DMS53 (cell line): ENCODE measurements around the gene HM13.
"Not testable (repeated sequence)": the region's sequence is repeated elsewhere in the genome, so short reads cannot be mapped to it uniquely, and the experiment has no call there.

Experiments used
- DNase-seq: peaks from one replicate; lab custom pipeline; 2025; lab: John Stamatoyannopoulos, UW

Gene HM13

DNA sequence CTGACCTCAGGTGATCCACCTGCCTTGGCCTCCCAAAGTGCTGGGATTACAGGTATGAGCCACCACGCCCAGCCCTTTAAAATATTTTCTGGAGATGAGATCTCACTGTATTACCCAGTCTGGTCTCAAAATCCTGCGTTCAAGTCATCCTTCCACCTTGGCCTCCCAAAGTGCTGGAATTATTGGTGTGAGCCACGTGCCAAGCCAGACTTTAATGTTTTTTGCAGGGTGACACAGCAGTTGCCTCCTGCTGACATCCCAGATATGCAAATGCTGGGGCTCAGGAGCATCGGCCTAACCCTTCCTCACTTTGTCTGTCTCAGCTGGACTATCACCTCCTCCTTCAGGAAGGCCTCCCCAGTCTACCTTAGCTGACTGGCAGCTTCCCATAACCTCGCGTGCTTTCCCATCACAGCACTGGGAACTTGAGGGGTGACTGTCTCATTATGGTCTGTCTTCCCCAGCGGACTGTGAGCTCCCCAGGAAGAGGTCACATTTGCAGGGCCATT lies 76.5 kb downstream of the HM13 start:
- no peak for DNase-seq

DNA sequence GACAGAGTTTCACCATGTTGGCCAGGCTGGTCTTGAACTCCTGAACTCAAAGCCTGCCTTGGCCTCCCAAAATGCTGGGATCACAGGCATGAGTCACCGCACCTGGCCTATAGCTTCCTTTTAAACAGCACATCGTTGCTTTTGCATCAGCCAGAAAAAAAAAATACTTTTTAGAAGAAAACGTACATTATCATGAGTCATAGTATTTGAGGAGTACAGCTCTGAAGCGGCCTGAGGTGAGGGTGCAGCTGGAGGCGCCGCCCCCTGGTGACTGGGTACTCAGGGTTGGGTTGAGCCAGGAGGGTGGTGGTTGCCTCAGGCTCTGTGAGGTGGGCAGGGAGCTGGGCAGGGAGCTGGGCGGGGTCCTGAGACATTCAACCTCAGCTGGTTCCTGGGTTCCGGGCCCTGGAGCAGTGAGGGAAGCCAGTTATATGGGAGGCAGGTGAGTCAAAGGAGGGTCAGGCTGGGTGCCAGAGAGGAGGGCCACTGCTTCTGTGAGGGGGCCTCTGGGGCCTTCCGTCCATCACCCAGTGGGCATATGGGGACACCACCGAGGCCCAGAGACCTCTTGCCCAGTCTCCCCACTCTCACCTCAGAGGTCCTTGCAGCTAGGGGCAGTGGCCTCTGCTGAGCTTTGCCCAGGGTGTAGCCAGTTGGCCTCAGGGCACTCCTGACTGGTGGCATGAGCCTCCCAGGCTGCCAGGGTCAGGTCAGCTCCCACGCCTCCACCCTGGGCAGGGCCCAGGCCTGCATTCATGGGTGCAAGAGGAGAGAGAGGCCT lies 79.2 kb downstream of the HM13 start:
- peak; percentile 94 for DNase-seq

DNA sequence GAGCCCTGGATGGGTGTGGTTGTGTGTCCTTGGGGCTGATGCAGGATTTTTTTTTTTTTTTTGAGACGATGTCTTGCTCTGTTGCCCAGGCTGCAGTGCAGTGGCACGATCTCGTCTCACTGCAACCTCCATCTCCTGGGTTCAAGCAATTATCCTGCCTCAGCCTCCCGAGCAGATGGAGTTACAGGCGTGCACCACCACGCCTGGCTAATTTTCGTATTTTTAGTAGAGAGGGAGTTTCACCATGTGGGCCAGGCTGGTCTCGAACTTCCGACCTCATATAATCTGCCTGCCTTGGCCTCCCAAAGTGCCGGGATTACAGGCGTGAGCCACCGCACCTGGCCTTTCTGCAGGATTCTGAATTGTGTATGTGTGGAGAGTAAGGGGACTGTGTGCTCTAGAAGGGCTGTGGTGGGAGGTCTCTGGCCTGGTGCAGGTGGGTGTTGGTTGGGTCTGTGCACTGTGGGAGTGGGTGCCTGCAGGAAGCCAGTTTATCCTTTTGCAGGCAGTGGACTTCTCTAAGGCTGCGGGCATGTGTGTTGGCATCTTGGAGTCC lies 79.8 kb downstream of the HM13 start:
- DNase-seq, result no peak

DNA sequence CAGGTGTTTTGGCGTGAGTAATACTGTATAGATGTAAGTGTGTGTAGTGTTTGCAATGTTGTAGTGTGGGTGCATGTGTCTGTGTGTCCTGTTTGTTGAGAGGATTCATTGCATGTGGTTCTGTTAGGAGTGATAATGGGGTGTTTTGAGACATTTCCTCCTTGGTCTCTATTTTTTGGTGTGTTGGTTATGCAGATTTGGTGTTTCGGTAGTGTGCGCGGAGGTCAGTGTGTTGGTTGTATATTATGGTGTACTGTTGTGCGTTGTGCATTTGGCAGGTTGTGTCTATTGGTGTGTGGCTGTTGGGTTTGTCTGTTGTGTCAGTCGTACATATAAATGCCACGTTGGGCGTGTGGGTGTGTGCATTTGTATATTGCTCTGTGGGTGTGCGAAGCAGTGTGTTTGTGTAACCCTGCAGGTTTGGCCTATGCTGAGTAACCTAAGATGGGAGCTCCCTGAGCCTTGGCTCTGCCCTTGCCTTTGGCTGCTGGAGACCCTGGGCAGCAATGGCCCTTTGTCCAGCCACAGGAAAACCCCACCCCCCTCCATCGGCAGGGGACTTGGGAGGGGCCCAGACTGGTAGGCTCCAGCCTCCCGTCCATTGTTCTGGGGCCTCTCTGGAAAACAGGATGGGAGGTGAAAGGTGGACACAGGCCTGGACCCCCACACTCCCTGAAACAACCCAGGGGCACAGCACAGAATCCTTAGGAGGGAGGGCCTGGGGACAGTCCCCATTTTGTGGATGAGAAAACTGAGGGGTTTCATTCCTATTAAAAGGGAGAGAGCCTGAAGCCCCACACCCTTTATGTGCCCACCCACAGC lies 80.5 kb downstream of the HM13 start:
- DNase-seq, result peak; percentile 42

DNA sequence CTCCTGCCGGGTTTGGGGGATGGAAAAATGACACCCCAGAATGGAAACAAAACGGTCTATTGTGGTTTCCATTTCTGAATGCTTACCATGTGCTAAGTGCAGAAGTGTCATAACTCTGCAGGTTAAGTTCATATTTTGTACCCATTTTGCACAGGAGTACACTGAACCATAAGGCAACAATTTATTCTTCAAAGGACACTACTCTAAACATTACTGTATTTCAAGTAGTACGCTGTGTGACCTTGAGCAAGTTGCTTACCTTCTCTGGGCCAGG lies 81.1 kb downstream of the HM13 start:
- no peak for DNase-seq

DNA sequence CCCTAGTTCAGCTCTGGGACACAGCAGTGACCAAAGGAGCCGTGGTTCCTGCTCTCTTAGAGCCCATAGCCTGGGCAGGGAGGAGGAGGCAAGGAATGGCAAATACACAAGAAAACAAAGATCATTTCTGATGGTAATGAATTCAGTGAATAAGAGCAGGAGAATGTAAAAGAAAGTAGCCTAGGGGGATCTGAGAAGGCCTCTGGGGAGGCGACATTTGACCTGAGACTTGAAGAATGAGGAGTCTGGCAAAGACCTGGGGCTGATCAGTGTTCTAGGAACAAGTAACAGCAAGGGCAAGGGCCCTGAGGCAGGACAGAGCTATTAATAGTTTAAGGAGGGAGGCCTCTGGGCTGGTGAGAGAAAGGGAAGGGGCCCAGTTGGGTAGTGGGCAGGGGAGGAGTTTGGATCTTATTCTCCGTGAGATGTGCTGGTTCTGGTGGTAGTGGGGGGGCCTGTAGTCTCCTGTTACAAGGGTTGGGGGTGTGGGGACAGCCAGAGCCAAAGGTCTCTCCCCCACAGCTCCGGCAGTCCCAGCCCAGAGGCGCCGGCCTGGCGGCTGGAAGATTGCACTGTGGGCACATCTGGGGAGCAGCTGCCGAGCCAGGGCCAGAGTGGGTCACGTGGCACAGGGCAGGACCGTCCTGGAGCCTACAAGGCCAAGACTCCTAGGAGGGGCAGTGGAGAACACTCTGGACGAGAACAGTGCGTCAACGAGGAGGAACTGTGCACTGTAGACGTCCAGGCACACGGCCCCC lies 81.6 kb downstream of the HM13 start:
- peak; percentile 45 for DNase-seq

DNA sequence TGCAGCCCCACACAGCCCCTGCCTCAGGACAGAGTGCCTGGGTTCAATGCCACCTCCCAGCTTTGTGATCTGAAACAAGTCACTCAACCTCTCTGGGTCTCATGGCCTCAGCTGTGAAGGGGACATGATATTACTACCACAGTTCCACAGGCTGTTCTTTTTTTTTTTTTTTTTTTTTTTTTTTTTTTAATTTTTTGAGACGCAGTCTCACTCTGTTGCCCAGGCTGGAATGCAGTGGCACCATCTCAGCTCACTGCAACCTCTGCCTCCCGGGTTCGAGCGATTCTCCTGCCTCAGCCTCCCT lies 82.1 kb downstream of the HM13 start:
- not testable (repeated sequence) for DNase-seq

DNA sequence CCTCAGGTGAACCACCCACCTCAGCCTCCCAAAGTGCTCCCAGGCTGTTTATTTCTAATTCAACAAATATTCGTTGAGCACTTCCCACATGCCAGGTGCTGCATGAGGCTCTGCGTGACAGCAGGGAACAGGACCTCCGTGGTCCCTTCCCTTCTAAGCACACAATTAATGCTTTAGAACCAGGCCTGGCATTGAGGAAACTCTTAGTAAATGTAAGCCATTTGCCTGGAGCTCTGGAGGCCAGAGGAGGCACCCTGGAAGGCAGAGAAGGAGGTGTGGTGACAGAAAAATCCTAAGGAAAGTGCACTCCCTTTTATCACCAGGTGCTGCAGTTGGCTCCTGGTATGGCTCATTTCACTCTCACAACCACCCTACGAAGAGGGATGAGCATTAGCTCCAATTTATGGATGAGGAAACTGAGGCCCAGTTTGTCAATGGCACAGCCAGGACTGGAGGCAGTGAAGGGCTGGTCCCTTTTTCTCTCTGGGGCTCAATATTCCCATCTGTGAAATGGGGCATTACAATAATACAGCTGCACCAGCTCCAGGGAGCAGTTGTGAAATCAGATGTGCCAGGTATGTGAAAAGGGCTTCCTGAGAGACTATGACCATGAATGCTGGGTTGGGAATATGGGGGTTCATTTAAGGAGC lies 82.7 kb downstream of the HM13 start:
- peak; percentile 58 for DNase-seq

DNA sequence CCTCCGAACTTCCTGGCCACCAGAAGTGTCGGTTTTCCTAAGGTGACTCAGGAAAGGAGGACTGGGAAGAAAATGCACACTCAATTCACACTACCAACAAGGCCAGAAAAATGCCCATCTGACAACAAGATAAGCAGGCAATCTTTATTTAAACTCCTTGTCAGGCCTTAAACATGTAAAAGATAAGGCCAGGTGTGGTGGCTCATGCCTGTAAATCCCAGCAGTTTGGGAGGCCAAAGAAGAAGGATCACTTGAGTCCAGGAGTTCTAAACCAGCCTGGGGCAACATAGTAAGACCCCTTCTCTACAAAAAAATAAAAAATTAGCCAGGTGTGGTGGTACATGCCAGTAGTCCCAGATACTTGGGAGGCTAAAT lies 83.2 kb downstream of the HM13 start:
- DNase-seq, result no peak

DNA sequence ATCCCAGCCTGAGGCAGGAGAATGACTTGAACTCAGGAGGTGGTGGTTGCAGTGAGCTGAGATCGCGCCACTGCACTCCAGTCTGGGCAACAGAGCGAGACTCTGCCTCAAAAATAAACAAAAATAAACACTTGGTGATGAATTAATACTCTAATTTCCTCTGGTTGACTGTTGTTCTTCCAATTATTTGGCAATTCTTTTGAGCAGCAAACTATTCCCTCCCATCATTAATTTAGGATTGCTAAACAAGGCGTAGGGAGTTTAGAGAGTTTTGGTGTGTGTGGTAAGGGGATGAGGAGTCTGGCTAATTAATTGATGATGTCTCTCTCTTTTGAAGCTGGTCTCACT lies 88.2 kb downstream of the HM13 start:
- DNase-seq, result no peak

DNA sequence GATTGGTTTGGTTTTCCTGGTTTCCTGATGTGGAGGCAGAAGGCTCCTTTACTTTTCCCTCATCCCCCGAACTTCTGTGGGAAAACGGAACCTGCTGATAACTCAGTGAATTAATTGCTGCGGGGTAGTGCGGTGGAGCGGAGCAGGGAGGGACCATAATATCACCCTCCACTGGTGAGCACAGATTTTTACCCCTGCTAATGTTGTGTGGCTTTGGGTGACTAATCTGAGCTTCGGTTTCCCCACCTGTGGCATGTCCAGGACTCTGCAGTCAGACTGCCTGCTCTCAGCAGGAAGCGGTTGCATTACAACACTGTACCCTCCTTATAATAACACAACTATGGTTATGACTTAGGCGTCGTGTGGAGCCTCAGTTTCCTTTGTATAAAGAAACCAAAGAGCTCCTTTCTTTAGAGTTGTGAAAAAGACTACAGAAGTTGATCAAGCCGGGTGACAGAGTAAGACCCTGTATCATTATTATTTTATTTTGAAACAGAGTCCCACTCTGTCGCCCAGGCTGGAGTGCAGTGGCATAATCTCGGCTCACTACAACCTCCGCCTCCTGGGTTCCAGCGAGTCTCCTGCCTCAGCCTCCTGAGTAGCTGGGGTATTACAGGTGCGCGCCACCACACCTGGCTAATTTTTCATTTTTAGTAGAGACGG lies 88.7 kb downstream of the HM13 start:
- DNase-seq, result peak; percentile 61

DNA sequence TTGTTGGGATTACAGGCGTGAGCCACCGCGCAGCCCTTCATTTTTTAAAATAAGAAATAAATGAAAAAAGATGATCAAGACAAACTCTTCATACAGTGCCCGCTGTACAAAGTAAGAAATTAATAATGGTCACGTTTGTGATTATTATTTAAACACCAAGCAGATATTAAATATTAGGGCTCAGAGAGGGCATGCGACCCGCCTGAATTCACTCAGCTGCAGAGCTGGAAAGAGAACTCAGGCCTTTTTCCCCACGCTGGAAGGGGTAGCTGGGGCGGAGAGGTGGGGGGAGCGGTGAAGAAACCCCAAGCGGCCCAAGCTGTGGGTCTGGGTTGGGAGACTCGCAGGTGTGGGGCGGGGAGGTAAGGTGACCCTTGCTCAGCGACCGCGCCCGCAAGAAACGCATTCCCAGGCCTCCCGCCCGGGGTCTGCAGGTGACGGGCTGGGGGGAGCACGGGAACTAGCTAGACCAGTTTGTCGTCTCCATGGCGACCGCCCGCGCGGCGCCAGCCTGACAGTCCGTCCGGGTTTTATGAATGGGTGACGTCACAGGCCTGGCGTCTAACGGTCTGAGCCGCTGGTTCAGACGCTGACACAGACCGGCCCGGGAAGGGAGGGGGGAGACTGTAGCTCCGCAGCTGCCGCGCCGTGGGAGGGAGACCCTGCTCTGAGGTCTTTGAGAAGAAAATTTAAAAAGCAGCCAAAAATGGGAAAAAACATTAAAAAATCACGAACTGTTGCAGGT lies 89.8 kb downstream of the HM13 start:
- DNase-seq, result peak; percentile 100

DNA sequence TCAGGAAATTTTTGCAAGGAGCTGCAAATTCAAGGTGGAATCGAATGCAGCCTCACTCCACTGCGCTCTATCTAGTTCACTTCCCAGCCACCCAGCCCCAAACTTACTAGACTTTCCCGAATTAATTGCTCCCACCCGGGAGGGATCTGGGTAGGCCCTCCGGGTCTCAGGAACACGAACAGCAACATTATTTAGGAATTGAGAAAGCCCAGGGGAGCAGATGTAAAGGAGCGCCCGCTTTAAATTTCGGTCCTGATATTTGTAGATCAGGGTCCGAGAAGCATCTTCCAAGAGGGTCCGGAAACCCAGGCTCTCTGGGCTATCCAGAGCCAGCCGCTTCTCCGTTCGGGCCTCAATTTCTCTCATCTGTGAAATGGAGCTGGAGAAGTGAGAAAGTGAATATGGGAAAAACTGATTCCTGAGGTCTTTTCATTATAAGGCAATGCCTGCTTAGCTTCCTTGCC lies 90.4 kb downstream of the HM13 start:
- DNase-seq, result no peak

DNA sequence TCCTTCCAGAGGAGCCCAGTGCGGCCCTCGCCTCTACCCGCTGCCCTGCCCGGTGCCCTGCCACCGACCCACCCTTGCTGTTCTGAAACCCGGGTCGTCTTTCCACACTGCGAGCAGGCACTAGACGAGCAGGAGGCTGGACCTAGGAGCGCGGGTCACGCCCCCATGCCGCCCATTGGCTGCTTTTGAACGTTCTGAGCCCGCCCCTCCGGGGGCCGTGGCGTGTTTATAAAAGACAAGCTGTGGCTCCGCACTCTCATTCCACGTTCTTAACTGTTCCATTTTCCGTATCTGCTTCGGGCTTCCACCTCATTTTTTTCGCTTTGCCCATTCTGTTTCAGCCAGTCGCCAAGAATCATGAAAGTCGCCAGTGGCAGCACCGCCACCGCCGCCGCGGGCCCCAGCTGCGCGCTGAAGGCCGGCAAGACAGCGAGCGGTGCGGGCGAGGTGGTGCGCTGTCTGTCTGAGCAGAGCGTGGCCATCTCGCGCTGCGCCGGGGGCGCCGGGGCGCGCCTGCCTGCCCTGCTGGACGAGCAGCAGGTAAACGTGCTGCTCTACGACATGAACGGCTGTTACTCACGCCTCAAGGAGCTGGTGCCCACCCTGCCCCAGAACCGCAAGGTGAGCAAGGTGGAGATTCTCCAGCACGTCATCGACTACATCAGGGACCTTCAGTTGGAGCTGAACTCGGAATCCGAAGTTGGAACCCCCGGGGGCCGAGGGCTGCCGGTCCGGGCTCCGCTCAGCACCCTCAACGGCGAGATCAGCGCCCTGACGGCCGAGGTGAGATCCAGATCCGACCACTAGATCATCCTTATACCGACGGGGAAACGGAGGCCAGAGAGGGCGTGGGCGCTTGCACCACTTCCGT lies 91.0 kb downstream of the HM13 start, which contains the start of gene ID1:
Gene ID1 (plus strand): TSS at position 259 of the 871 bp plus-strand sequence. CDS start 99 bp downstream, at position 358.
- peak; percentile 99 for DNase-seq

DNA sequence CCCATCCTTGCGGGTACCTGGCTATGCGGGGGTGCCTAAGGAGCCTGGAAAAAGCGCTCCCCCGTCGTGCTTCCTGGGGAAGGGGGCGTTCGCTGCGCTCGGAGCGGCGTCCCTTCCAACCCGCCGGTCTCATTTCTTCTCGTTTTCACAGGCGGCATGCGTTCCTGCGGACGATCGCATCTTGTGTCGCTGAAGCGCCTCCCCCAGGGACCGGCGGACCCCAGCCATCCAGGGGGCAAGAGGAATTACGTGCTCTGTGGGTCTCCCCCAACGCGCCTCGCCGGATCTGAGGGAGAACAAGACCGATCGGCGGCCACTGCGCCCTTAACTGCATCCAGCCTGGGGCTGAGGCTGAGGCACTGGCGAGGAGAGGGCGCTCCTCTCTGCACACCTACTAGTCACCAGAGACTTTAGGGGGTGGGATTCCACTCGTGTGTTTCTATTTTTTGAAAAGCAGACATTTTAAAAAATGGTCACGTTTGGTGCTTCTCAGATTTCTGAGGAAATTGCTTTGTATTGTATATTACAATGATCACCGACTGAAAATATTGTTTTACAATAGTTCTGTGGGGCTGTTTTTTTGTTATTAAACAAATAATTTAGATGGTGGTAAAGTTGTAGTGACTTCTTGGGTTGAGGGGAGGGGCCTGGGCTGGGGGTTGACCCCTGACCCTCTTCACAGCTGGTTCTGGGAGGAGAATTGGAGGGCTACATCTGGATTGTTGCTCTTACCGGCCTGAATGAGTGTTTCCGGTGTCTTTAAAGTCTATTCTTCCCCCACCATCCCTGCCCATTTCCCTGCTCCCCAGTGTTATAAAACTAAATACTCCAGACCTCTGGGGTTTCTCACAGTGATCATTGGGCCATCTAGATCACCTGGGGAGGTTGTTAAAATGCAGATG lies 91.9 kb downstream of the HM13 start:
- DNase-seq, result peak; percentile 70

DNA sequence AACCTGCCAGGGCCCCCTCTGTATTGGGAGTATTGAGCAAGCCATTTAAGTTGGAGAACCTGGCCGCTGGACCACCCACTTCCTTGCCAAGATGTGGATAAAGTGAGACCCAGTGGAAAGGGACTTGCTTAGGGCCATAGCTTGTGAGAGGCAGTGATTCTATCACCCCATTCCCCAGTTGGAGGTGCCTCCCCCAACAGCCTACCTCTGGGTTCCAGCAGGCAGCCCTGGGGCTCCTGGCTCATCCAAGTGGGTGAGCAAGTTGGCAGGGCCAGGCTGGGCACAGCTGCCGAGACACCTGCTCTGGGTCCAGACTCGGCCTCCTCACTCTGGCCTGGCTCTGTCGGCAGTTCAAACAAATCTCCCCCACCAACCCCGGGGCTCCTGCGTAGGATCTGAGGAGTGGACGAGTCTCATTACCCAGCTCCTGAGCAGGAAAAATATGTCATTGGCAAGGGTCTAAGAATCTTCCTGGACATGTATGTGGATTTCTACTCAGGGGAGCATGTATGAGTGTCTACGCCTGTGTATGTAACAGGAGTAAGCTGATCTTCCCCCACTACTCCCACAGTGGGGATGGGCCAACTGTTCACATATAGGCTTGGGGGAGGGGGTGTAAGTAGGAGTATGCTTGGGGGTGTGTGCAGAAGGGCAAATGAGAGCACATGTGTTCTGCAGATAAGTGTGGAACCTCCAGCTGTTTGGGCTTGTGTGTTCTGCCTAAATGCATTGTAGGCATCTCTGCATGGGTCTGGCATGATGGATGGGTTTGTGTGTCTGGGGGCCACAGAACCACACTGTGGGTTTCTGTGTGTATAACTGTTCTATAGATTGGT lies 92.8 kb downstream of the HM13 start:
- peak; percentile 94 for DNase-seq

DNA sequence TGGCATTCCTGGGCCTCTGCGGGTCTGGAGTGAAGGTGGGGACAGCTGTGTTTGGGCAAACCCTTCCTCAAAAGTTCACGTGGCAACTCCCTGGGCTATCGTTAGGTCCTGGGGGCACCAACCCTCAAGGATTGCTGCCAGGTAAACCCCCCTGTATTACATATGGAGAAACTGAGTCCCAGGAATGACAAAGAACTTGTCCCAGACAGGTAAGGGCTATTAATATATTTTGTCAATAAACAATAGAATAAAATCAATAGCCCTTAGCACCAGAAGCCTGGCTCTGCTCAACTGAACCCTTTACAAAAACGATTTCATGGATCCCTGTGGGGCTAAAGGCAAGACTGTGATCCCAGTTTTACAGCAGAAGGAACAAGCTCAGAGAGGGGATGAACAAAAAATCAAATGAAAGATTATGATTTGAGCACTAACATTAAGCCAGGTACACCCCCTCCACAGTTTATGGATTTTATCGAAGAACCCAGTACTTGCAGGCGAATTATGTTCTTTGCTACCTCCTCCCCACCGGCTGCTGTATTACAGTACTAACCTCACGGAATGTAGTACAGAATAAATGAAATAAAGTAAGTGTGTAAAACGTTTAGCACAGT lies 93.5 kb downstream of the HM13 start:
- peak; percentile 75 for DNase-seq
